SK-N-SH treated with all-trans-retinoic acid at 6 μM for 48 hours (cell line): ENCODE results near the gene MYH14.
A peak's percentile ranks its signal among the peaks of the same experiment; 100 is the strongest.

Source experiments
- ATAC-seq: fragments of 200-7000 bp; cut with Tn5 transposase; 3 replicates; pipeline ENCODE4 v1.9.1; 2020; ENCODE audit warnings: mild to moderate bottlenecking, moderate library complexity
- ARNTL ChIP-seq: fragments of 450-650 bp; formaldehyde crosslinking; IDR thresholded peaks from 2 replicates; pipeline ENCODE4 v1.5.0; 2020; ENCODE audit warnings: low read depth, mild to moderate bottlenecking, moderate library complexity, borderline replicate concordance
- BACH2 ChIP-seq: fragments of 250-450 bp; sonication (Bioruptor Pico); IDR thresholded peaks from 2 replicates; pipeline ENCODE4 v1.9.0; 2021; ENCODE audit warnings: mild to moderate bottlenecking, borderline replicate concordance
- CREB5 ChIP-seq: fragments of 250-450 bp; sonication (Bioruptor Pico); IDR thresholded peaks from 2 replicates; pipeline ENCODE4 v1.5.1; 2020; ENCODE audit warnings: low read depth, mild to moderate bottlenecking, moderate library complexity
- CSDC2 ChIP-seq: fragments of 250-450 bp; sonication (Bioruptor Pico); IDR thresholded peaks from 2 replicates; pipeline ENCODE4 v1.5.0; 2020; ENCODE audit warnings: mild to moderate bottlenecking, moderate library complexity
- CSRNP3 ChIP-seq: fragments of 250-450 bp; sonication (Bioruptor Pico); IDR thresholded peaks from 2 replicates; pipeline ENCODE4 v1.5.1; 2021; ENCODE audit warnings: mild to moderate bottlenecking, moderate library complexity
- ESRRG ChIP-seq: fragments of 250-450 bp; sonication (Bioruptor Pico); IDR thresholded peaks from 2 replicates; pipeline ENCODE4 v1.6.1; 2021; ENCODE audit warnings: mild to moderate bottlenecking
- GLIS3 ChIP-seq: fragments of 250-450 bp; sonication (Bioruptor Pico); IDR thresholded peaks from 2 replicates; pipeline ENCODE4 v1.5.0; 2020; ENCODE audit warnings: mild to moderate bottlenecking, moderate library complexity
- ISL1 ChIP-seq: fragments of 250-450 bp; sonication (Bioruptor Pico); IDR thresholded peaks from 2 replicates; pipeline ENCODE4 v2.1.2; 2022; ENCODE audit warnings: mild to moderate bottlenecking, moderate library complexity
- OSR1 ChIP-seq: fragments of 250-450 bp; sonication (Bioruptor Pico); IDR thresholded peaks from 2 replicates; pipeline ENCODE4 v1.8.0; 2022; ENCODE audit warnings: moderate library complexity, mild to moderate bottlenecking, inconsistent platforms
- POU6F1 ChIP-seq: fragments of 250-450 bp; sonication (Bioruptor Pico); IDR thresholded peaks from 2 replicates; pipeline ENCODE4 v1.8.0; 2021; ENCODE audit warnings: low read depth, mild to moderate bottlenecking, moderate library complexity, borderline replicate concordance
- RARB ChIP-seq: fragments of 250-450 bp; sonication (Bioruptor Pico); IDR thresholded peaks from 2 replicates; pipeline ENCODE4 v1.8.0; 2021; ENCODE audit warnings: mild to moderate bottlenecking, moderate library complexity
- SNAI2 ChIP-seq: fragments of 250-450 bp; sonication (Bioruptor Pico); IDR thresholded peaks from 2 replicates; pipeline ENCODE4 v1.5.0; 2020; ENCODE audit warnings: mild to moderate bottlenecking, moderate library complexity
- TCF4 ChIP-seq: fragments of 250-450 bp; sonication (Bioruptor Pico); IDR thresholded peaks from 2 replicates; pipeline ENCODE4 v1.8.0; 2021; ENCODE audit warnings: mild to moderate bottlenecking, moderate library complexity, borderline replicate concordance
- TOX ChIP-seq: fragments of 250-450 bp; sonication (Bioruptor Pico); IDR thresholded peaks from 2 replicates; pipeline ENCODE4 v1.8.0; 2021; ENCODE audit warnings: mild to moderate bottlenecking, moderate library complexity, borderline replicate concordance
- ZC3H10 ChIP-seq: fragments of 250-450 bp; sonication (Bioruptor Pico); IDR thresholded peaks from 2 replicates; pipeline ENCODE4 v1.5.1; 2021; ENCODE audit warnings: mild to moderate bottlenecking, moderate library complexity
- ZFP3 ChIP-seq: fragments of 250-450 bp; sonication (Bioruptor Pico); IDR thresholded peaks from 2 replicates; pipeline ENCODE4 v1.5.0; 2020; ENCODE audit warnings: mild to moderate bottlenecking, moderate library complexity
- ZFP30 ChIP-seq: fragments of 450-650 bp; formaldehyde crosslinking; IDR thresholded peaks from 2 replicates; pipeline ENCODE4 v1.5.0; 2022; ENCODE audit warnings: mild to moderate bottlenecking, moderate library complexity
- ZNF565 ChIP-seq: fragments of 450-650 bp; formaldehyde crosslinking; conservative IDR thresholded peaks from 2 replicates; pipeline ENCODE4 v1.5.0; 2020; ENCODE audit warnings: low read depth, mild to moderate bottlenecking, moderate library complexity
- ZNF70 ChIP-seq: fragments of 450-650 bp; formaldehyde crosslinking; IDR thresholded peaks from 2 replicates; pipeline ENCODE4 v1.5.0; 2020; ENCODE audit warnings: mild to moderate bottlenecking, moderate library complexity
- ZNF8 ChIP-seq: fragments of 450-650 bp; formaldehyde crosslinking; IDR thresholded peaks from 2 replicates; pipeline ENCODE4 v1.5.0; 2020; ENCODE audit warnings: mild to moderate bottlenecking, moderate library complexity
- TF ChIP-seq, protein P1 (sequence below): fragments of 250-450 bp; sonication (Bioruptor Pico); IDR thresholded peaks from 2 replicates; pipeline ENCODE4 v1.5.0; 2020; ENCODE audit warnings: mild to moderate bottlenecking, moderate library complexity
- TF ChIP-seq, protein P2 (sequence below): fragments of 250-450 bp; sonication (Bioruptor Pico); IDR thresholded peaks from 2 replicates; pipeline ENCODE4 v1.8.0; 2020; ENCODE audit warnings: mild to moderate bottlenecking, moderate library complexity, borderline replicate concordance

Gene MYH14

DNA sequence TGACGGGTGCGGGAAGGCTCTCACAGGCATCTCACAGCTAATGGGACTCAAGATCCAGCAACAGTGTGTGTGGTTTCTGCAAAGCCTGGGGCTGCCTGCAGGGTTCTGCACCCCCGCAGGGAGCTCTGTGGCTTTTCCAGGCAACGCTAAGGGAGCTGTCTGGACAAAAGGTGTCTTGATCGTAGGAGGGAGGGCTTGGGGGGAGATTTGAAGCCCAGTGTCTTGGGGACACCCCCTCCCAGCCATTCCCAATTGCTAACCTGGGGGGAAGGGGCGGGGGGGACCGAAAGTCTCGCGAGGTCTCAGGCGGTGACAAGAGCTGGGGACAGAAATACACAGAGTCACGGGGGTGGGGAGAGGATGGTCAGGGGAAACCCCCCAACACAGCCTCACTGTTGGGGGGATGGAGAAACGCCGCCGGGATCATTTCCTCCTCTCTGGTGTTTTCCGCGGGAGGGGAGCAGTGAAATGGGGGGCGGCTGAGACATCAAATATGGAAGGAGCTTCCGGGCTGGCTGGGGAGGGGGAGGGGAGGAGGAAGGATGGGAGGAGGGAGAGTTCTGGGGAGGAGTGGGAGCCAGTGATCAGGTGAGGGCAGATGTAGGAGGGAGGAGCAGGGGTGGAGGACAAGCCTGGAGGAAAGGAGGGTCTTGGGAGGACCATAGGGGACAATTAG lies 112.5 kb downstream of the MYH14 start:
- ATAC-seq, result peak; percentile 67

DNA sequence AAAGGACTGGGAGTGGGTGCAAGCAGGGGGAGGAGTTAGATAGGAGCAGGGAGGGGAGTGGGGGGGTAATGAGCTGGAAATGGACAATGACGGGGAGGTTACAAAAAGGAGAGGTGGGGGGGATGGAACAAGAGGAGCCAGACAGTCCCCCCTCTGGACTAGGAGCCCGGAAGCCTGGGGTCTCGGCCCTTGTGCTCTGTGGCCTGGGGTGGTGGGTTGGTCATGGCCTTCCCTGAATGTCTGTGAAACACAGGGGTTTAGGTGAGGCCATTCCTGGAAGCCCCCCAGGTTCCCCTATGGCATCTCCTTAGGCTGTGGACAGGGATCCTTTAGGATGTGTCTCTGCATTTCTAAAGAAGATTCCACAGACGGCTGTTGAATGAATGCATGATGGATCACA lies 113.7 kb downstream of the MYH14 start:
- no peak for TF ChIP-seq CSDC2
- ATAC-seq, result no peak

More for the DNA sequence above, 112.5 kb downstream of the MYH14 start:
- no peak for TF ChIP-seq CSRNP3
- no peak for TF ChIP-seq BACH2 (CRISPR knock-in tag)
- no peak for TF ChIP-seq OSR1 (CRISPR knock-in tag)
- no peak for TF ChIP-seq POU6F1
- no peak for TF ChIP-seq ZFP3 (CRISPR knock-in tag)
- TF ChIP-seq ZNF8 (CRISPR knock-in tag), result no peak
- TF ChIP-seq CREB5, result no peak
- TF ChIP-seq ISL1 (CRISPR knock-in tag), result no peak
- TF ChIP-seq SNAI2 (CRISPR knock-in tag), result no peak
- TF ChIP-seq ZFP30 (CRISPR knock-in tag), result no peak
- TF ChIP-seq ZC3H10 (CRISPR knock-in tag), result no peak
- TF ChIP-seq, protein P1, sequence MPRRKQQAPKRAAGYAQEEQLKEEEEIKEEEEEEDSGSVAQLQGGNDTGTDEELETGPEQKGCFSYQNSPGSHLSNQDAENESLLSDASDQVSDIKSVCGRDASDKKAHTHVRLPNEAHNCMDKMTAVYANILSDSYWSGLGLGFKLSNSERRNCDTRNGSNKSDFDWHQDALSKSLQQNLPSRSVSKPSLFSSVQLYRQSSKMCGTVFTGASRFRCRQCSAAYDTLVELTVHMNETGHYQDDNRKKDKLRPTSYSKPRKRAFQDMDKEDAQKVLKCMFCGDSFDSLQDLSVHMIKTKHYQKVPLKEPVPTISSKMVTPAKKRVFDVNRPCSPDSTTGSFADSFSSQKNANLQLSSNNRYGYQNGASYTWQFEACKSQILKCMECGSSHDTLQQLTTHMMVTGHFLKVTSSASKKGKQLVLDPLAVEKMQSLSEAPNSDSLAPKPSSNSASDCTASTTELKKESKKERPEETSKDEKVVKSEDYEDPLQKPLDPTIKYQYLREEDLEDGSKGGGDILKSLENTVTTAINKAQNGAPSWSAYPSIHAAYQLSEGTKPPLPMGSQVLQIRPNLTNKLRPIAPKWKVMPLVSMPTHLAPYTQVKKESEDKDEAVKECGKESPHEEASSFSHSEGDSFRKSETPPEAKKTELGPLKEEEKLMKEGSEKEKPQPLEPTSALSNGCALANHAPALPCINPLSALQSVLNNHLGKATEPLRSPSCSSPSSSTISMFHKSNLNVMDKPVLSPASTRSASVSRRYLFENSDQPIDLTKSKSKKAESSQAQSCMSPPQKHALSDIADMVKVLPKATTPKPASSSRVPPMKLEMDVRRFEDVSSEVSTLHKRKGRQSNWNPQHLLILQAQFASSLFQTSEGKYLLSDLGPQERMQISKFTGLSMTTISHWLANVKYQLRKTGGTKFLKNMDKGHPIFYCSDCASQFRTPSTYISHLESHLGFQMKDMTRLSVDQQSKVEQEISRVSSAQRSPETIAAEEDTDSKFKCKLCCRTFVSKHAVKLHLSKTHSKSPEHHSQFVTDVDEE (CRISPR knock-in tag), result no peak
- TF ChIP-seq, protein P2, sequence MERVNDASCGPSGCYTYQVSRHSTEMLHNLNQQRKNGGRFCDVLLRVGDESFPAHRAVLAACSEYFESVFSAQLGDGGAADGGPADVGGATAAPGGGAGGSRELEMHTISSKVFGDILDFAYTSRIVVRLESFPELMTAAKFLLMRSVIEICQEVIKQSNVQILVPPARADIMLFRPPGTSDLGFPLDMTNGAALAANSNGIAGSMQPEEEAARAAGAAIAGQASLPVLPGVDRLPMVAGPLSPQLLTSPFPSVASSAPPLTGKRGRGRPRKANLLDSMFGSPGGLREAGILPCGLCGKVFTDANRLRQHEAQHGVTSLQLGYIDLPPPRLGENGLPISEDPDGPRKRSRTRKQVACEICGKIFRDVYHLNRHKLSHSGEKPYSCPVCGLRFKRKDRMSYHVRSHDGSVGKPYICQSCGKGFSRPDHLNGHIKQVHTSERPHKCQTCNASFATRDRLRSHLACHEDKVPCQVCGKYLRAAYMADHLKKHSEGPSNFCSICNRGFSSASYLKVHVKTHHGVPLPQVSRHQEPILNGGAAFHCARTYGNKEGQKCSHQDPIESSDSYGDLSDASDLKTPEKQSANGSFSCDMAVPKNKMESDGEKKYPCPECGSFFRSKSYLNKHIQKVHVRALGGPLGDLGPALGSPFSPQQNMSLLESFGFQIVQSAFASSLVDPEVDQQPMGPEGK (CRISPR knock-in tag), result no peak
- TF ChIP-seq ZNF70, result no peak
- TF ChIP-seq ARNTL (CRISPR knock-in tag), result no peak
- no peak for TF ChIP-seq ESRRG (CRISPR knock-in tag)
- TF ChIP-seq TCF4 (CRISPR knock-in tag), result no peak
- TF ChIP-seq RARB (CRISPR knock-in tag), result no peak
- no peak for TF ChIP-seq TOX (CRISPR knock-in tag)
- TF ChIP-seq, all 23 proteins: peak for 0

GRCh38 chr19:50318438-50318837 lies 115.0 kb downstream of the MYH14 start:
- no peak for ATAC-seq
- no peak for TF ChIP-seq ESRRG (CRISPR knock-in tag)
- TF ChIP-seq TOX (CRISPR knock-in tag), result no peak
- TF ChIP-seq ZFP30 (CRISPR knock-in tag), result no peak
- no peak for TF ChIP-seq BACH2 (CRISPR knock-in tag)
- no peak for TF ChIP-seq POU6F1
- TF ChIP-seq, protein P2 (CRISPR knock-in tag), result no peak
- TF ChIP-seq ZNF565, result no peak
- TF ChIP-seq GLIS3 (CRISPR knock-in tag), result no peak
- TF ChIP-seq ISL1 (CRISPR knock-in tag), result no peak
